Measurements from ENCODE around the gene GAB2. TPM values are rescaled to one million over a fixed set of nuclear protein-coding genes. Genes with fewer than 3 reads are reported as not detected.

The GAB2 gene
- total and polyA plus RNA-seq, 10 of the 15 experiments (the other 5 are each of a cell fraction or from before 2014, with no cell fraction given): 0.69 to 12.6 (median 3.8) TPM

- no peak for TF ChIP-seq SKIL (IDR thresholded peaks at IDR 0.05; ENCODE audit: low read depth, poor library complexity, severe bottlenecking)
- no peak for TF ChIP-seq ZSCAN29 (IDR thresholded peaks at IDR 0.05)
- TF ChIP-seq MTA2 (IDR thresholded peaks at IDR 0.05; ENCODE audit: low read depth): no peak
- TF ChIP-seq YY1 (IDR thresholded peaks at IDR 0.05; ENCODE audit: low read depth, low read length): no peak
- TF ChIP-seq RAD21 (IDR thresholded peaks at IDR 0.05; ENCODE audit: insufficient read depth, low read depth, low read length): no peak
- TF ChIP-seq RELA (IDR thresholded peaks at IDR 0.05; ENCODE audit: borderline replicate concordance, partially characterized antibody): no peak
- TF ChIP-seq YBX1 (IDR thresholded peaks at IDR 0.05): no peak
- TF ChIP-seq SPI1 (IDR thresholded peaks at IDR 0.05; ENCODE audit: borderline replicate concordance, insufficient read depth, low read depth, low read length): no peak
- TF ChIP-seq ATF3 (IDR thresholded peaks at IDR 0.05; ENCODE audit: borderline replicate concordance, extremely low read depth, low read depth, low read length): no peak
Measured at GRCh38 chr11:78391424-78391823, 26.2 kb downstream of the GAB2 start (continued).

GRCh38 chr11:78390809-78391208 is 26.8 kb downstream of the GAB2 start:
- H3K4me3 ChIP-seq: no peak overlapping the region
- WGBS (ENCODE audit: insufficient coverage, insufficient replicate concordance, low lambda C conversion rate, missing lambda C conversion rate): 63% methylated on average over 5 of the region's 5 CpGs
- ChIA-PET RAD21 (ENCODE audit: unreplicated experiment) (no interaction called here), POLR2A (no interaction called here), CTCF (no interaction called here), SMC1A (ENCODE audit: uncharacterized antibody, unreplicated experiment) (interaction anchor here (1.6 kb wide), 1 partner anchor 36 kb away, joined by 4 read pairs; no protein-coding TSS in a partner anchor)
- in situ Hi-C loops (cut with MboI) (no loop called here), intact Hi-C loops (cut with micrococcal nuclease; ENCODE audit: unreplicated experiment) (no loop called here)
- no peaks in the 10 kb centered on the region for H3K4me1 ChIP-seq (ENCODE audit: control insufficient read depth, insufficient read depth, low read length)
- H3K27ac ChIP-seq (ENCODE audit: control insufficient read depth, insufficient read depth): no peak overlapping the region
- FAIRE-seq (no peak), DNase-seq (ENCODE audit: low read depth, low spot score) (no peak), ATAC-seq (no peak)
- H3K27me3 ChIP-seq (replicated peaks in 1 of 2; ENCODE audit: control insufficient read depth in 2 of 2, insufficient read depth in 2 of 2, low read length in 1 of 2): no peaks in the 10 kb centered on the region
- H3K36me3 ChIP-seq (ENCODE audit: control insufficient read depth in 2 of 2, insufficient read depth in 2 of 2, low read length in 1 of 2): no peaks in the 10 kb centered on the region
- BruUV-seq (replicated peaks): no TSS peak
- H3K9me3 ChIP-seq (replicated peaks; ENCODE audit: control insufficient read depth, insufficient read depth, low read length): peaks cover 2% of the 10 kb centered on the region; the same call in 1 of the 3 replicates
- H3K9ac ChIP-seq (ENCODE audit: control insufficient read depth, insufficient read depth, low read length): no peak overlapping the region
- H3K79me2 ChIP-seq (ENCODE audit: control insufficient read depth, insufficient read depth, low read length): no peaks in the 10 kb centered on the region
- no peaks in the 10 kb centered on the region for H4K20me1 ChIP-seq (ENCODE audit: control insufficient read depth, insufficient read depth)
- no peak overlapping the region for H3K4me2 ChIP-seq (ENCODE audit: control insufficient read depth, insufficient read depth)
- H2AFZ ChIP-seq (ENCODE audit: control insufficient read depth, low read depth, low read length): no peak overlapping the region
- no peak for TF ChIP-seq PRDM15 (CRISPR knock-in tag; IDR thresholded peaks at IDR 0.05)
- no peak for TF ChIP-seq ETV6 (conservative IDR thresholded peaks at IDR 0.05 in 1 of 2, IDR thresholded peaks at IDR 0.05 in 1 of 2; ENCODE audit: borderline replicate concordance in 1 of 2, low read depth in 1 of 2)
- TF ChIP-seq HDAC2 (IDR thresholded peaks at IDR 0.05): no peak
- no peak for TF ChIP-seq STAT3 (IDR thresholded peaks at IDR 0.05; ENCODE audit: low read depth, low read length)
- TF ChIP-seq PKNOX1 (IDR thresholded peaks at IDR 0.05): no peak
- TF ChIP-seq JUNB (IDR thresholded peaks at IDR 0.05): no peak
